H1 (cell line): ENCODE results near the gene TASP1. TPM values are rescaled to one million over a fixed set of nuclear protein-coding genes. Genes with fewer than 3 reads are reported as not detected.

ENCODE experiments used
- CTCF ChIA-PET: fragments of 300-600 bp; sonication (Branson Sonifier 250); formaldehyde crosslinking; loops from one replicate; lab custom pipeline; 2021; ENCODE audit not compliant: partially characterized antibody; lab: Charles Lee
- POLR2A ChIA-PET: fragments of 300-600 bp; sonication (Branson Sonifier 250); formaldehyde crosslinking; loops from one replicate; lab custom pipeline; 2021; ENCODE audit warnings: inconsistent platforms; ENCODE audit not compliant: partially characterized antibody; lab: Charles Lee
- DNase-seq, 2 experiments: peaks; one replicate each; pipeline versions ENCODE4 v3.0.0 to v3.0.0-alpha.2; 2010 to 2022; ENCODE audit warnings: low spot score in 2 of 2, low read depth in 1 of 2, mixed read lengths in 1 of 2
- FAIRE-seq: peaks from 2 replicates; lab custom pipeline; 2011; peaks lifted over from hg19 to GRCh38; lab: Jason Lieb, UNC
- H2AFZ ChIP-seq: 2 replicates; pipeline ENCODE4 v1.8.1; 2012; ENCODE audit warnings: low read length, inconsistent platforms
- H2AK5ac ChIP-seq: 2 replicates; pipeline ENCODE4 v1.6.1; 2013; ENCODE audit warnings: low read depth, low read length
- H2BK120ac ChIP-seq: replicated peaks from 2 replicates; pipeline ENCODE3; 2013; ENCODE audit warnings: low read depth, low read length, inconsistent platforms
- H2BK12ac ChIP-seq: 2 replicates; pipeline ENCODE4 v1.6.1; 2013; ENCODE audit warnings: low read depth, low read length
- H2BK15ac ChIP-seq: 2 replicates; pipeline ENCODE4 v1.6.1; 2013; ENCODE audit warnings: low read length
- H2BK20ac ChIP-seq: 2 replicates; pipeline ENCODE4 v1.6.1; 2013; ENCODE audit warnings: low read length
- H2BK5ac ChIP-seq: 2 replicates; pipeline ENCODE4 v1.6.1; 2013; ENCODE audit warnings: low read depth, low read length
- H3K14ac ChIP-seq: 2 replicates; pipeline ENCODE4 v1.6.1; 2013; ENCODE audit warnings: inconsistent platforms; ENCODE audit not compliant: insufficient read length
- H3K18ac ChIP-seq: 2 replicates; pipeline ENCODE4 v1.6.1; 2013; ENCODE audit warnings: low read length; ENCODE audit errors: extremely low read depth
- H3K23ac ChIP-seq: 2 replicates; pipeline ENCODE4 v1.6.1; 2013; ENCODE audit warnings: inconsistent platforms; ENCODE audit not compliant: insufficient read length
- H3K23me2 ChIP-seq: 2 replicates; pipeline ENCODE4 v1.6.1; 2013; ENCODE audit warnings: low read depth, low read length
- H3K27ac ChIP-seq: 2 replicates; pipeline ENCODE4 v1.6.1; 2011; ENCODE audit warnings: low read depth, low read length, inconsistent platforms
- H3K27me3 ChIP-seq, 4 experiments: replicated peaks in 1 of 4; 1 replicate in 1 of 4; 2 replicates in 3 of 4; pipeline versions ENCODE4 v1.6.1 to v1.8.1; 2011 to 2013; ENCODE audit warnings: low read length in 3 of 4, mild to moderate bottlenecking in 3 of 4, inconsistent platforms in 2 of 4, mixed read lengths in 2 of 4, moderate library complexity in 1 of 4; ENCODE audit not compliant: control insufficient read depth in 3 of 4, insufficient read depth in 3 of 4; ENCODE audit errors: extremely low read depth in 1 of 4
- H3K36me3 ChIP-seq, 4 experiments: 2 replicates each; pipeline versions ENCODE4 v1.6.1 to v1.8.1; 2011 to 2013; ENCODE audit warnings: mild to moderate bottlenecking in 4 of 4, low read length in 3 of 4, moderate library complexity in 2 of 4, control low read depth in 1 of 4, inconsistent platforms in 1 of 4; ENCODE audit not compliant: insufficient read depth in 4 of 4, control insufficient read depth in 2 of 4
- H3K4ac ChIP-seq: replicated peaks from 2 replicates; pipeline ENCODE3; 2013; ENCODE audit warnings: low read length, low read depth, mixed read lengths, inconsistent platforms; ENCODE audit not compliant: insufficient read length
- H3K4me1 ChIP-seq, 4 experiments: replicated peaks in 1 of 4; 1 replicate in 1 of 4; 2 replicates in 3 of 4; pipeline versions ENCODE4 v1.6.1 to v1.8.1; 2011 to 2013; ENCODE audit warnings: low read length in 3 of 4, inconsistent platforms in 2 of 4, mixed read lengths in 1 of 4; ENCODE audit not compliant: insufficient read depth in 4 of 4, control insufficient read depth in 3 of 4
- H3K4me2 ChIP-seq, 2 experiments: 2 replicates each; pipeline versions ENCODE4 v1.6.1 to v1.8.1; 2011 to 2013; ENCODE audit warnings: low read depth in 2 of 2, low read length in 2 of 2, control low read depth in 1 of 2, inconsistent platforms in 1 of 2, mild to moderate bottlenecking in 1 of 2; ENCODE audit not compliant: insufficient read depth in 1 of 2
- H3K4me3 ChIP-seq, 4 experiments: fragments of 200-600, 300-600 bp in 1 of 4; sonication (generic), shearing (Covaris generic), sonication (Bioruptor Twin) in 1 of 4; 2 replicates each; pipeline versions ENCODE4 v1.5.1 to v1.8.1; 2011 to 2016; ENCODE audit warnings: low read length in 4 of 4, low read depth in 3 of 4, control low read depth in 2 of 4, inconsistent platforms in 2 of 4, mild to moderate bottlenecking in 2 of 4, mixed read lengths in 1 of 4, moderate library complexity in 1 of 4; ENCODE audit not compliant: insufficient read depth in 2 of 4; ENCODE audit errors: extremely low read depth in 1 of 4
- H3K56ac ChIP-seq: replicated peaks from 2 replicates; pipeline ENCODE3; 2013; ENCODE audit warnings: low read depth, mild to moderate bottlenecking, mixed read lengths, low read length, inconsistent platforms; ENCODE audit not compliant: insufficient read length
- H3K79me1 ChIP-seq: 2 replicates; pipeline ENCODE4 v1.6.1; 2013; ENCODE audit warnings: low read depth, low read length, control low read depth
- H3K79me2 ChIP-seq, 2 experiments: 2 replicates each; pipeline versions ENCODE4 v1.6.1 to v1.8.1; 2012 to 2013; ENCODE audit warnings: low read length in 2 of 2, mild to moderate bottlenecking in 2 of 2, inconsistent platforms in 1 of 2; ENCODE audit not compliant: insufficient read depth in 2 of 2, control insufficient read depth in 1 of 2
- H3K9ac ChIP-seq, 4 experiments: replicated peaks in 1 of 4; 1 replicate in 1 of 4; 2 replicates in 3 of 4; pipeline versions ENCODE4 v1.6.1 to v1.8.1; 2011 to 2013; ENCODE audit warnings: low read depth in 3 of 4, low read length in 3 of 4, control low read depth in 2 of 4, mild to moderate bottlenecking in 2 of 4, moderate library complexity in 2 of 4, inconsistent platforms in 1 of 4; ENCODE audit errors: extremely low read depth in 1 of 4
- H3K9me3 ChIP-seq, 2 experiments: 2 replicates each; pipeline versions ENCODE4 v1.6.1 to v1.8.1; 2012 to 2013; ENCODE audit warnings: mild to moderate bottlenecking in 2 of 2, moderate library complexity in 2 of 2, control low read depth in 1 of 2, inconsistent platforms in 1 of 2, low read depth in 1 of 2, low read length in 1 of 2, mixed read lengths in 1 of 2; ENCODE audit not compliant: insufficient read depth in 2 of 2
- H4K20me1 ChIP-seq, 2 experiments: replicated peaks in 1 of 2; 2 replicates each; pipeline versions ENCODE3 to v1.8.1; 2011 to 2013; ENCODE audit warnings: inconsistent platforms in 2 of 2, low read length in 2 of 2, mild to moderate bottlenecking in 1 of 2; ENCODE audit not compliant: insufficient read depth in 2 of 2, control insufficient read depth in 1 of 2
- H4K5ac ChIP-seq: 2 replicates; pipeline ENCODE4 v1.6.1; 2013; ENCODE audit warnings: low read length, low read depth, mixed read lengths, inconsistent platforms; ENCODE audit not compliant: insufficient read length
- H4K8ac ChIP-seq: 2 replicates; pipeline ENCODE4 v1.8.0; 2013; ENCODE audit warnings: mild to moderate bottlenecking, moderate library complexity, low read length, inconsistent platforms; ENCODE audit not compliant: insufficient read depth; ENCODE audit errors: extremely low read depth
- H4K91ac ChIP-seq: replicated peaks from 2 replicates; pipeline ENCODE3; 2013; ENCODE audit warnings: low read length, mixed read lengths, inconsistent platforms; ENCODE audit not compliant: insufficient read length
- ASH2L ChIP-seq: fragments of 200-600, 300-600 bp; sonication (generic); IDR thresholded peaks from one replicate; pipeline ENCODE4 v1.7.1; 2017; ENCODE audit warnings: low read length
- BCL11A ChIP-seq, 2 experiments: IDR thresholded peaks; one replicate each; pipeline ENCODE4 v1.6.1; 2011; ENCODE audit warnings: low read depth in 2 of 2, low read length in 2 of 2, mild to moderate bottlenecking in 2 of 2
- CHD1 ChIP-seq: IDR thresholded peaks from 2 replicates; pipeline ENCODE4 v1.6.1; 2012; ENCODE audit warnings: low read depth, low read length, improper control_type of control experiment
- GTF2F1 ChIP-seq: IDR thresholded peaks from 2 replicates; pipeline ENCODE4 v1.6.1; 2012; ENCODE audit warnings: low read depth, low read length, improper control_type of control experiment, borderline replicate concordance
- JUN ChIP-seq: IDR thresholded peaks from 2 replicates; pipeline ENCODE4 v1.6.1; 2011; ENCODE audit warnings: low read depth, mild to moderate bottlenecking, improper control_type of control experiment, low read length
- POU5F1 ChIP-seq: IDR thresholded peaks from 2 replicates; pipeline ENCODE4 v1.6.1; 2011; ENCODE audit warnings: low read depth, mild to moderate bottlenecking, low read length, moderate library complexity
- RBBP5 ChIP-seq: IDR thresholded peaks from 2 replicates; pipeline ENCODE4 v1.7.1; 2012; ENCODE audit warnings: low read depth, mild to moderate bottlenecking, inconsistent platforms, low read length, moderate library complexity, borderline replicate concordance
- RXRA ChIP-seq: IDR thresholded peaks from 2 replicates; pipeline ENCODE4 v1.6.1; 2011; ENCODE audit warnings: low read depth, mild to moderate bottlenecking, low read length, moderate library complexity; ENCODE audit not compliant: insufficient read depth
- TAF7 ChIP-seq: optimal IDR thresholded peaks from 2 replicates; pipeline ENCODE3; 2011; ENCODE audit warnings: low read depth, mild to moderate bottlenecking, inconsistent platforms, low read length, moderate library complexity, borderline replicate concordance
- TCF12 ChIP-seq: IDR thresholded peaks from 2 replicates; pipeline ENCODE4 v1.6.1; 2011; ENCODE audit warnings: low read depth, mild to moderate bottlenecking, low read length
- YY1 ChIP-seq: IDR thresholded peaks from 2 replicates; pipeline ENCODE4 v1.6.1; 2011; ENCODE audit warnings: low read depth, mild to moderate bottlenecking, low read length
- ZNF274 ChIP-seq: IDR thresholded peaks from 2 replicates; pipeline ENCODE4 v1.7.0; 2012; ENCODE audit warnings: low read length, borderline replicate concordance; ENCODE audit errors: extremely low read depth
- WGBS, 2 experiments: shearing (Covaris generic) in 1 of 2; methylation state at CpG; one replicate each; pipeline versions ENCODE4 v1.1.6 to v1.1.7; 2013 to 2015; ENCODE audit warnings: low lambda C conversion rate in 2 of 2, mixed read lengths in 2 of 2, inconsistent platforms in 1 of 2, low coverage in 1 of 2, missing lambda C conversion rate in 1 of 2; ENCODE audit not compliant: insufficient replicate concordance in 2 of 2, insufficient coverage in 1 of 2, insufficient read length in 1 of 2; ENCODE audit errors: extremely low coverage in 1 of 2, missing lambda C conversion rate in 1 of 2; 5-methylcytosine and 5-hydroxymethylcytosine counted together
- polyA plus RNA-seq, 7 experiments: library from polyadenylated mRNA; depleted of rRNA in 3 of 7; stranded (reverse) in 5 of 7; unstranded in 2 of 7; fragments of >200 nt in 5 of 7; fragments of 200-250 nt in 2 of 7; gene quantifications; 1 replicate in 5 of 7; 2 replicates in 1 of 7; 4 replicates in 1 of 7; pipeline versions ENCODE4 v1.2.1 to v1.2.3, GENCODE V29; 2011 to 2013; ENCODE audit warnings: missing spikeins in 2 of 7, mixed read lengths in 2 of 7
- total RNA-seq: library from RNA; stranded (reverse); fragmentation: NEBNext Ultra II Directional; extraction: Animal tissue kit (Norgen Biotek cat#: 25700); gene quantifications from 2 replicates; pipeline ENCODE4 v1.2.1, GENCODE V29; 2021
- TF ChIP-seq, protein P1 (sequence below): IDR thresholded peaks from 2 replicates; pipeline ENCODE4 v1.6.1; 2012; ENCODE audit warnings: low read length, inconsistent platforms

The TASP1 gene
- total and polyA plus RNA-seq, 2 of the 8 experiments (the other 6 are each of a cell fraction or from before 2014, with no cell fraction given): 4.5 to 10.9 TPM

DNA sequence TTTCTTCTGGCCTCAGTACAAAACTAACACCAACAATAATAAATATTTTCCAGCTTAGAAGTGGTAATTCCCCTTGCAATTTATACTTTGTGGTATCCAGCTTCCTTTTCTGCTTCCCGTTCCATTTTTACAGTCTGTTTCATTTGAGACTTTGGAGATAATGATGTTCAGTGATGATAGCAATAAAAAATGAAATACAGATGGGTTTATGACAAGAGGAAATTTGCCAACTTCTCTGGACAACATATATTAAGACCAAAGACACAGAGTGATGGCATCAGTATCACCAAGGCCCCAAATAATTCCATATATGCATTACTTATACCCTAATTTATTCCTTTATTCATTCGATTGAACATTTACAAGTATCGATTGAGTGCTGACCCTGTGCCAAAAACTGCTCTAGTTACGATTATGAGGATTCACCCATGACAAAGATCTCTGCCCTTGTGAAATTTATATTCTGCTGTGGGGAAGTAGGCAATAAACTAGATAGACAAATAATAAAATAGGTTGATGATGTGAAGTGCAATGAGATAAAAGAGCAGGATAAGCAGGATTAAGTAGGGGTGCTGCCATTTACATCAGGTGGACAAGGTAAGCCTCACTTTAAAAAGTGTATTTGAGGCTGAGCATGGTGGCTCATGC, 18.1 kb upstream of the TASP1 start:
- no peak overlapping the region for H2BK15ac ChIP-seq
- no peak overlapping the region for H2BK120ac ChIP-seq
- no peaks in the 10 kb centered on the region for H3K36me3 ChIP-seq
- H3K56ac ChIP-seq: no peak overlapping the region
- POLR2A ChIA-PET: no interaction called here
- CTCF ChIA-PET: no interaction called here
- no peak overlapping the region for H3K23ac ChIP-seq
- H3K14ac ChIP-seq: no peak overlapping the region
- no peak overlapping the region for H4K91ac ChIP-seq
- no peaks in the 10 kb centered on the region for H3K9me3 ChIP-seq
- no peaks in the 10 kb centered on the region; a peak in 1 of 7 replicates for H3K4me1 ChIP-seq
- H3K27ac ChIP-seq: no peak overlapping the region
- no peak overlapping the region for H2BK5ac ChIP-seq
- H3K9ac ChIP-seq: no peak overlapping the region
- H2BK20ac ChIP-seq: no peak overlapping the region
- WGBS, 2 experiments: 92% methylated on average over 4 of the region's 4 CpGs; no CpG with 5 or more reads in 1 of the 2 experiments
- H3K27me3 ChIP-seq: no peaks in the 10 kb centered on the region
- H3K23me2 ChIP-seq: no peaks in the 10 kb centered on the region
- DNase-seq: no peak
- no peak overlapping the region for H3K4me3 ChIP-seq
- no peak overlapping the region for H3K4ac ChIP-seq
- no peak overlapping the region for H2AK5ac ChIP-seq
- no peak overlapping the region for H2AFZ ChIP-seq
- H4K5ac ChIP-seq: no peak overlapping the region
- H3K4me2 ChIP-seq: no peak overlapping the region
- H3K18ac ChIP-seq: no peak overlapping the region
- FAIRE-seq: no peak
- H4K8ac ChIP-seq: no peak overlapping the region
- no peak overlapping the region for H2BK12ac ChIP-seq
- no peaks in the 10 kb centered on the region for H3K79me2 ChIP-seq
- no peaks in the 10 kb centered on the region for H3K79me1 ChIP-seq
- no peaks in the 10 kb centered on the region for H4K20me1 ChIP-seq
- TF ChIP-seq RBBP5 (no peak), BCL11A (IDR thresholded peaks at IDR 0.05; ENCODE audit: low read depth in 2 of 2, low read length in 2 of 2) (no peak), TAF7 (no peak), JUN (no peak), ZNF274 (no peak), CHD1 (no peak), ASH2L (no peak), TCF12 (no peak), RXRA (no peak), YY1 (no peak), POU5F1 (no peak), GTF2F1 (no peak)
- TF ChIP-seq, protein P1, sequence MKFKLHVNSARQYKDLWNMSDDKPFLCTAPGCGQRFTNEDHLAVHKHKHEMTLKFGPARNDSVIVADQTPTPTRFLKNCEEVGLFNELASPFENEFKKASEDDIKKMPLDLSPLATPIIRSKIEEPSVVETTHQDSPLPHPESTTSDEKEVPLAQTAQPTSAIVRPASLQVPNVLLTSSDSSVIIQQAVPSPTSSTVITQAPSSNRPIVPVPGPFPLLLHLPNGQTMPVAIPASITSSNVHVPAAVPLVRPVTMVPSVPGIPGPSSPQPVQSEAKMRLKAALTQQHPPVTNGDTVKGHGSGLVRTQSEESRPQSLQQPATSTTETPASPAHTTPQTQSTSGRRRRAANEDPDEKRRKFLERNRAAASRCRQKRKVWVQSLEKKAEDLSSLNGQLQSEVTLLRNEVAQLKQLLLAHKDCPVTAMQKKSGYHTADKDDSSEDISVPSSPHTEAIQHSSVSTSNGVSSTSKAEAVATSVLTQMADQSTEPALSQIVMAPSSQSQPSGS: no peak
